ENCODE data around the gene MBOAT1. TPM values are rescaled to one million over a fixed set of nuclear protein-coding genes. Genes with fewer than 3 reads are reported as not detected.

MBOAT1 gene
- total RNA-seq, 1 experiment from 2014 or later: 39.9 TPM

- intact Hi-C loops (cut with micrococcal nuclease; ENCODE audit: unreplicated experiment): no loop called here
- H3K27me3 Mint-ChIP-seq (ENCODE audit: unreplicated experiment): no peaks in the 10 kb centered on the region
- H3K9me3 Mint-ChIP-seq (ENCODE audit: low read depth, unreplicated experiment): no peaks in the 10 kb centered on the region
- H3K36me3 Mint-ChIP-seq (ENCODE audit: insufficient read depth, unreplicated experiment): peaks cover 15% of the 10 kb centered on the region
- TF ChIP-seq CTCF (IDR thresholded peaks at IDR 0.05; ENCODE audit: unreplicated experiment): no peak
- no TSS peak for BruUV-seq (replicated peaks)
- CTCF ChIA-PET: interaction anchor here (1.4 kb wide), 1 partner anchor 14 kb away, joined by 3 read pairs; no protein-coding TSS in a partner anchor
- no peak overlapping the region for H3K4me3 Mint-ChIP-seq (ENCODE audit: low read depth, unreplicated experiment)
- no peak for DNase-seq
- no peak overlapping the region for H3K27ac Mint-ChIP-seq (ENCODE audit: unreplicated experiment)
- H3K4me1 Mint-ChIP-seq (ENCODE audit: low read depth, unreplicated experiment): peaks cover 16% of the 10 kb centered on the region
Observed at GRCh38 chr6:20112841-20113240, 99.4 kb downstream of the MBOAT1 start.

- H3K9me3 Mint-ChIP-seq (ENCODE audit: low read depth, unreplicated experiment): no peaks in the 10 kb centered on the region
- H3K4me1 Mint-ChIP-seq (ENCODE audit: low read depth, unreplicated experiment): peaks cover 10% of the 10 kb centered on the region
- CTCF ChIA-PET: interaction anchor here (1.4 kb wide), 1 partner anchor 14 kb away, joined by 3 read pairs; no protein-coding TSS in a partner anchor
- no peak for TF ChIP-seq CTCF (IDR thresholded peaks at IDR 0.05; ENCODE audit: unreplicated experiment)
- H3K27me3 Mint-ChIP-seq (ENCODE audit: unreplicated experiment): no peaks in the 10 kb centered on the region
- H3K4me3 Mint-ChIP-seq (ENCODE audit: low read depth, unreplicated experiment): no peak overlapping the region
- no TSS peak for BruUV-seq (replicated peaks)
- intact Hi-C loops (cut with micrococcal nuclease; ENCODE audit: unreplicated experiment): no loop called here
- no peak for DNase-seq
- no peak overlapping the region for H3K27ac Mint-ChIP-seq (ENCODE audit: unreplicated experiment)
- peaks cover 15% of the 10 kb centered on the region for H3K36me3 Mint-ChIP-seq (ENCODE audit: insufficient read depth, unreplicated experiment)
Observed at GRCh38 chr6:20112241-20112640, 100.0 kb downstream of the MBOAT1 start.

GRCh38 chr6:20110478-20110877 lies 101.8 kb downstream of the MBOAT1 start:
- no TSS peak for BruUV-seq (replicated peaks)
- H3K36me3 Mint-ChIP-seq (ENCODE audit: insufficient read depth, unreplicated experiment): peaks cover 15% of the 10 kb centered on the region
- CTCF ChIA-PET: interaction anchor here (0.7 to 1.3 kb wide), 3 partner anchors 16 to 261 kb away, joined by 3 to 5 read pairs (median 4); no protein-coding TSS in a partner anchor
- no peak for DNase-seq
- intact Hi-C loops (cut with micrococcal nuclease; ENCODE audit: unreplicated experiment): no loop called here
- H3K9me3 Mint-ChIP-seq (ENCODE audit: low read depth, unreplicated experiment): no peaks in the 10 kb centered on the region
- TF ChIP-seq CTCF (IDR thresholded peaks at IDR 0.05; ENCODE audit: unreplicated experiment): no peak
- no peaks in the 10 kb centered on the region for H3K4me1 Mint-ChIP-seq (ENCODE audit: low read depth, unreplicated experiment)
- no peak overlapping the region for H3K4me3 Mint-ChIP-seq (ENCODE audit: low read depth, unreplicated experiment)
- H3K27ac Mint-ChIP-seq (ENCODE audit: unreplicated experiment): no peak overlapping the region
- H3K27me3 Mint-ChIP-seq (ENCODE audit: unreplicated experiment): no peaks in the 10 kb centered on the region

GRCh38 chr6:20109526-20109925 lies 102.7 kb downstream of the MBOAT1 start:
- intact Hi-C loops (cut with micrococcal nuclease; ENCODE audit: unreplicated experiment): no loop called here
- TF ChIP-seq CTCF (IDR thresholded peaks at IDR 0.05; ENCODE audit: unreplicated experiment): no peak
- no TSS peak for BruUV-seq (replicated peaks)
- peaks cover 15% of the 10 kb centered on the region for H3K36me3 Mint-ChIP-seq (ENCODE audit: insufficient read depth, unreplicated experiment)
- DNase-seq: no peak
- no peaks in the 10 kb centered on the region for H3K27me3 Mint-ChIP-seq (ENCODE audit: unreplicated experiment)
- no peaks in the 10 kb centered on the region for H3K4me1 Mint-ChIP-seq (ENCODE audit: low read depth, unreplicated experiment)
- no peak overlapping the region for H3K4me3 Mint-ChIP-seq (ENCODE audit: low read depth, unreplicated experiment)
- no peaks in the 10 kb centered on the region for H3K9me3 Mint-ChIP-seq (ENCODE audit: low read depth, unreplicated experiment)
- no peak overlapping the region for H3K27ac Mint-ChIP-seq (ENCODE audit: unreplicated experiment)
- CTCF ChIA-PET: interaction anchor here (0.7 kb wide), 2 partner anchors 47 to 308 kb away, joined by 3 read pairs; no protein-coding TSS in a partner anchor

All from Calu3 (cell line).